Ishikawa (cell line): ENCODE results near the gene CD3G.

Experiments
- CEBPB ChIP-seq: IDR thresholded peaks from 2 replicates; pipeline ENCODE4 v1.6.1; 2012
- CREB1 ChIP-seq: IDR thresholded peaks from 2 replicates; pipeline ENCODE4 v1.6.1; 2012; ENCODE audit warnings: low read depth
- EP300 ChIP-seq: IDR thresholded peaks from 2 replicates; pipeline ENCODE4 v1.6.1; 2012; ENCODE audit warnings: borderline replicate concordance
- MAX ChIP-seq: IDR thresholded peaks from 2 replicates; pipeline ENCODE4 v1.6.1; 2012
- RAD21 ChIP-seq: IDR thresholded peaks from 2 replicates; pipeline ENCODE4 v1.6.1; 2012; ENCODE audit warnings: low read depth
- TAF1 ChIP-seq: IDR thresholded peaks from 2 replicates; pipeline ENCODE4 v1.6.1; 2012; ENCODE audit warnings: low read depth, mild to moderate bottlenecking
- TEAD4 ChIP-seq: IDR thresholded peaks from 2 replicates; pipeline ENCODE4 v1.6.1; 2012
- YY1 ChIP-seq: IDR thresholded peaks from 2 replicates; pipeline ENCODE4 v1.6.1; 2012; ENCODE audit warnings: low read depth
- TF ChIP-seq, protein P1 (sequence below): IDR thresholded peaks from 2 replicates; pipeline ENCODE4 v1.6.1; 2012

DNA sequence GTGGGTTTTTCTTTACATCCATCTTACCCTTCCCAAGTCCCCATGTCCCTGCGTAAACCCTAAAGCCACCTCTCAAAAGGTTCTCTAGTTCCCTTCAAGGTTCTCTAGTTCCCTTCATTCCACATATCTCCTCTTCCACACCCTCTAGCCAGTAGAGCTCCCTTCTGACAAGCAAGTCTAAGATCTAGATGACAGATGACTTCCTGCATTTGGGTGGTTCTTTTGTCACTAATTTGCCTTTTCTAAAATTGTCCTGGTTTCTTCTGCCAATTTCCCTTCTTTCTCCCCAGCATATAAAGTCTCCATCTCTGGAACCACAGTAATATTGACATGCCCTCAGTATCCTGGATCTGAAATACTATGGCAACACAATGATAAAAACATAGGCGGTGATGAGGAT, 31.8 kb upstream of the CD3G start:
- TF ChIP-seq CEBPB (no peak), MAX (no peak), EP300 (no peak), RAD21 (no peak), TAF1 (no peak), YY1 (no peak), TEAD4 (no peak), CREB1 (no peak)
- TF ChIP-seq, protein P1, sequence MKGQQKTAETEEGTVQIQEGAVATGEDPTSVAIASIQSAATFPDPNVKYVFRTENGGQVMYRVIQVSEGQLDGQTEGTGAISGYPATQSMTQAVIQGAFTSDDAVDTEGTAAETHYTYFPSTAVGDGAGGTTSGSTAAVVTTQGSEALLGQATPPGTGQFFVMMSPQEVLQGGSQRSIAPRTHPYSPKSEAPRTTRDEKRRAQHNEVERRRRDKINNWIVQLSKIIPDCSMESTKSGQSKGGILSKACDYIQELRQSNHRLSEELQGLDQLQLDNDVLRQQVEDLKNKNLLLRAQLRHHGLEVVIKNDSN = no peak
